ENCODE measurements around the gene MRPL27.
A peak's percentile ranks its signal among the peaks of the same experiment; 100 is the strongest.
"Not testable (repeated sequence)": the region's sequence is repeated elsewhere in the genome, so short reads cannot be mapped to it uniquely, and the experiment has no call there.

MRPL27 gene

DNA sequence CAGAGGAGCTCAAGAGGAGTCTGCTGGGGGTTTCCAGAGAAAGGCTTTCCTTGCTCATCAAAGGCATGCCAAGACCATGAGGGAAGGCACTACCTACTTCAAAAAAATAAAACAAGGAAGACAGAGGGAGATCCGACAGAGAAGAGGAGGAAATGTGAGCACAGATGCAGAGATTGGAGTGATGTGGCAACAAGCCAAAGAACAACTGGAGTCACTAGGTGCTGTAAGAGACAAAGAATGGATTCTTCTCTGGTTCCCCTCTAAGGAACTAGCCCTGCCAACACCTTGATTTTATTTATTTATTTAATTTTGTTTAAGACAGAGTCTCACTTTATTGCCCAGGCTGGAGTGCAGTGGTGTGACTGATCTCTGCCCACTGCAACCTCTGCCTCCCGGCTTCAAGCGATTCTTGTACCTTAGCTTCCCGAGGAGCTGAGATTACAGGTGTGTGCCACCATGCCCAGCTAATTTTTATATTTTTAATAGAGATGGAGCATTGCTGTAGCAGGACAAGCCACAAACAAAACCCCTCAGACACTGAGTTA, 39.3 kb upstream of the MRPL27 start:
- TF ChIP-seq, protein P1, sequence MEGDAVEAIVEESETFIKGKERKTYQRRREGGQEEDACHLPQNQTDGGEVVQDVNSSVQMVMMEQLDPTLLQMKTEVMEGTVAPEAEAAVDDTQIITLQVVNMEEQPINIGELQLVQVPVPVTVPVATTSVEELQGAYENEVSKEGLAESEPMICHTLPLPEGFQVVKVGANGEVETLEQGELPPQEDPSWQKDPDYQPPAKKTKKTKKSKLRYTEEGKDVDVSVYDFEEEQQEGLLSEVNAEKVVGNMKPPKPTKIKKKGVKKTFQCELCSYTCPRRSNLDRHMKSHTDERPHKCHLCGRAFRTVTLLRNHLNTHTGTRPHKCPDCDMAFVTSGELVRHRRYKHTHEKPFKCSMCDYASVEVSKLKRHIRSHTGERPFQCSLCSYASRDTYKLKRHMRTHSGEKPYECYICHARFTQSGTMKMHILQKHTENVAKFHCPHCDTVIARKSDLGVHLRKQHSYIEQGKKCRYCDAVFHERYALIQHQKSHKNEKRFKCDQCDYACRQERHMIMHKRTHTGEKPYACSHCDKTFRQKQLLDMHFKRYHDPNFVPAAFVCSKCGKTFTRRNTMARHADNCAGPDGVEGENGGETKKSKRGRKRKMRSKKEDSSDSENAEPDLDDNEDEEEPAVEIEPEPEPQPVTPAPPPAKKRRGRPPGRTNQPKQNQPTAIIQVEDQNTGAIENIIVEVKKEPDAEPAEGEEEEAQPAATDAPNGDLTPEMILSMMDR (IDR thresholded peaks at IDR 0.05; ENCODE audit: control insufficient read depth, extremely low read depth, insufficient read depth): no peak
- DNase-seq (ENCODE audit: low read depth): no peak
- no peak overlapping the region for H3K4me3 ChIP-seq (ENCODE audit: low read depth, low read length)

DNA sequence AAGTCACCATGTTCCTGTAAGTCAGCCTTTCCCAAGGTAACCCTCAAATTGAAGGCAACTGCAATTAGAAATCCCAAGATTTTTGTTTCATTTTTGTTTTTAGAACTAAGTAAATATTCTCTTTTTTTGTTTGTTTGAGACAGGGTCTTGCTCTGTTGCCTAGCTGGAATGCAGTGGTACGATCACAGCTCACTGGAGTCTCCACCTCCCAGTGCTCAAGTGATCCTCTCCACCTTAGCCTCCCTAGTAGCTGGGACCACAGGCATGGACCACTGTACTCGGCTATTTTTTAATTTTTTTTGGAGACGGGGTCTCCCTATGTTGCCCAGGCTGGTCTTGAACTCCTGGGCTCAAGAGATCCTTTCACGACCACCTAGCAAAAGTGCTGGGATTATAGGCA, 34.9 kb upstream of the MRPL27 start:
- no peak for DNase-seq (ENCODE audit: low read depth)
- no peak overlapping the region for H3K4me3 ChIP-seq (ENCODE audit: low read depth, low read length)
- TF ChIP-seq, protein P1 (IDR thresholded peaks at IDR 0.05; ENCODE audit: control insufficient read depth, extremely low read depth, insufficient read depth): no peak

DNA sequence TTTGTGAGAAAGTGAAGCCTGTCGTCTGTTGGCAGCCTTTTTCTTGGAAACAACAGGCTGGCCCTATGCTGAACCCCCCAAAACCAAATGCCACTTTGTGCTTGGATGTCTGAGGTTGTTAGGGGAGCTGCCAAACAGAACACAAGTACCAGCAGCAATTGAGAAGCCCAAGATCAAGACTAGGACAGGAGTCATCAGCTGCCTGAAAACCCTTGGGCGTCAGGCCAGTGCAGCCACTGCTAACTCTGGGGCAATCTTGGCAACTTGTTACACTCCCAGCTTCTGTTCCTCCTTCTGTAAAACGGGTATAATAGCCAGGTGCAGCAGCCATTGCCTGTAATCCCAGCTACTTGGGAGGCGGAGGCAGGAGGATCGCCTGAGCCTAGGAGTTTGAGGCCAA, 33.6 kb upstream of the MRPL27 start:
- no peak for DNase-seq (ENCODE audit: low read depth)
- TF ChIP-seq, protein P1 (IDR thresholded peaks at IDR 0.05; ENCODE audit: control insufficient read depth, extremely low read depth, insufficient read depth): no peak
- H3K4me3 ChIP-seq (ENCODE audit: low read depth, low read length): no peak overlapping the region

DNA sequence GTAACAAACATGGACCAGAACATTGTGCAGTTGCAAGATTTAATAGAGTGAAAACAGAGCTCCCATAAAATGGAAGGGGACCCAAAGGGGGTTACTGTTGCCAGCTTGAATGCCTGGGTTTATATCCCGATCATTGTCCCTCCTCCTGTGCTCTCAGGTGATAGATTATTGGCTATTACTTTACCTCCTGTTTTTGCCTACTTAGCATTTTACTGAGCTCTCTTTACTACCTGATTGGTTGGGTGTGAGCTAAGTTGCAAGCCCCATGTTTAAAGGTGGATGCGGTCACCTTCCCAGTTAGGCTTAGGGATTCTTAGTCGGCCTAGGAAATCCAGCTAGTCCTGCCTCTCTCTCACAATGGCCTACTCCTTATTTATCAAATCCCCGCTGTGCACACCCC, 32.4 kb upstream of the MRPL27 start:
- not testable (repeated sequence) for DNase-seq (ENCODE audit: low read depth); H3K4me3 ChIP-seq (ENCODE audit: low read depth, low read length)

DNA sequence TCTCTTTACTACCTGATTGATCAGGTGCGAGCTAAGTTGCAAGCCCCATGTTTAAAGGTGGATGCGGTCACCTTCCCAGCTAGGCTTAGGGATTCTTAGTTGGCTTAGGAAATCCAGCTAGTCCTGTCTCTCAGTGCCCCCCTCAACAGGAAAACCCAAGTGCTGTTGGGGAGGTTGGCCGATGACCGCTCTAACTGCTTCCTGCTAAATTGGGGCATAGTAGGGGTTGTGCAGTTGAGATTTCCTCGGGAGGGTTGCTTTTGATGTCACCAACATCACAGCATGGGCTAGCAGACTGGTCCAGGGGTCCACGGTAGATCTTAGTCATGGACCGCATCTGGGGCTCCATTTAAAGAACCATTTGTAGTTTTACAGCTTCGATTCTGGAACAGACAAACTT, 26.6 kb upstream of the MRPL27 start:
- not testable (repeated sequence) for DNase-seq (ENCODE audit: low read depth); H3K4me3 ChIP-seq (ENCODE audit: low read depth, low read length)

DNA sequence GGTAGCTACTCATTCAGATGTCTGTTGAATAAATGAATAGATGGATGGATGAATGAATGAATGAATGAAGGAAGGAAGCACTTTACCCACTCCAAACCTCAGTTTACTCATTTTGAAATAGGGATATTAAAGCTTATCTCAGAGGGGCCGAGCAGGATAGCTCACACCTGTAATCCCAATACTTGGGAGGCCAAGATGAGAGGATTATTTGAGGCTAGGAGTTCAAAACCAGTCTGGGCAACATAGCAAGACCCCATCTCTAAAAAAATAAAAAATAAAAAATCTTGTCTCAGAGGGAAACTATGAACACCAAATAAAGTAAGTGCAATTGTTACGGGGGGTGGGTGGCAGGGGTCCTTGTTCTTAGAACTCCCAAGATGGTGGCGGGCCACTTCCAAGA, 25.7 kb upstream of the MRPL27 start:
- not testable (repeated sequence) for H3K4me3 ChIP-seq (ENCODE audit: low read depth, low read length); DNase-seq (ENCODE audit: low read depth)

DNA sequence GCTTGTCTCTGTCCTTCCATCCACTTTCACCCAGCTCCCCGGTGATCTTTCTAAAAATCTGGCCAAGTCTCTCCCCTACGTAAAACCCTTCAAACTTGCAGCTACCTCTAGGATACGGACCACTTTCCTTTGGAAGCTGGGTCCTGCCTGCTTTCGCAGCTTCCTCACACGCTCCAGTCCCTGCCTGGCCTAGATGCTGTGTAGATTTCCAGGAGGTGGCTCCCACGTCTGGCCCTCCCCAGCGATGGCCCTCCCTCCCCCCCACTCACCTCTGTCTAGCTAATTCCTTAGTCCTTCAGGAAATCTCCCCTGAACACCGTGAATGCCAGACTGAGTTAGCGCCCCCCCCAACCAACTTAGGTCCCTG, 24.9 kb upstream of the MRPL27 start:
- H3K4me3 ChIP-seq (ENCODE audit: low read depth, low read length): peak overlapping the region; percentile 73
- DNase-seq (ENCODE audit: low read depth): no peak
- TF ChIP-seq, protein P1 (IDR thresholded peaks at IDR 0.05; ENCODE audit: control insufficient read depth, extremely low read depth, insufficient read depth): no peak

DNA sequence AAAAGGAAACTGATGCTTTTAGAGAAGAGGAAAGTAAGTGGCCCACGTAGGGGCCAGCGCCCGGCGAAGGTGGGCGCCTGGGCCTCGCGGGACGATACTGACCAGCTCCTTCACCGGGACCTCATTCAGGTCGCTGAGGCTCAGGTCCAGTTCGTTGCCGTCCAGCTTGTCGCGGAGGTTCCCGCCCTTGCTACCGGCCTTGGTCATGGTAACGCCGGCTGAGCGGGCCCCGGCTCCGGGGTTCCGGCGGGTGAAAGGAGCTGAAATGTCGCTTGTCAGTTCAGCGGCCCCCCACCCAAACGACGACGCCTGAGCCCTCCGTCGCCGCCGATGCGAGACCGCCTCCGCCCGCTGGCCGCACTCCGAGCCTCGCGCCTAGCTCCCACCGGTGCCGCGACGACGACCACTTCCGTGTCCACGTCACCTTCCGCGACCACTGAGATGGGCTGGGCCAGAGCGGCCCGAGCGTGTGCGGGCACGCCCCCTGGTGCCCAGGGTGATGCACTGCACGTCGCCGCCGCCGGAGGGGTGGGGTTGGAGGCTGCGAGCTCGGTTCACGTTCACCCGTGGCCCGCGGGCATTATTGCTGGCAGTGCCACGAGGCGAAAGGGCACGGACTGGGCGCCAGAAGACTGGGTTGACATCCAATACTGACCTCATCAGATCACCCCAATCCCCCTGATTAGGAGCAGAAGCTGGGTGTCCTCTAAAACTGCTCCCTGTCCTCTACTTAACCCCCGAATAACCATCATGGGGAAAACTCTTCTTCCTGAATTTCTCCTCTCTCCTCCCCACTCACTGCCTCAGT, 24.3 kb upstream of the MRPL27 start, which contains the start of gene LRRC59:
Gene LRRC59, minus strand, starts transcription at position 413 of the 808 bp plus-strand sequence. Its CDS starts 206 bp downstream, at position 207.
- H3K4me3 ChIP-seq (ENCODE audit: low read depth, low read length): peak within 1 kb of the TSS; percentile 73
- DNase-seq (ENCODE audit: low read depth): no peak
- TF ChIP-seq, protein P1 (IDR thresholded peaks at IDR 0.05; ENCODE audit: control insufficient read depth, extremely low read depth, insufficient read depth): peak; percentile 100
